Testis (tissue), 3 donors: ENCODE results near the gene GCN1. TPM values are rescaled to one million over a fixed set of nuclear protein-coding genes. Genes with fewer than 3 reads are reported as not detected.

ENCODE experiments used
- DNase-seq: peaks from one replicate; pipeline ENCODE4 v3.0.0-alpha.2; 2019
- H3K27ac ChIP-seq, 2 donors: fragments of 200-600 bp; sonication (generic); one replicate each; pipeline ENCODE4 v1.5.1; 2019
- H3K27me3 ChIP-seq: fragments of 200-600 bp; sonication (generic); one replicate; pipeline ENCODE4 v1.5.1; 2019
- H3K36me3 ChIP-seq: fragments of 200-600 bp; sonication (generic); one replicate; pipeline ENCODE4 v1.5.1; 2017; ENCODE audit warnings: low read depth; ENCODE audit errors: missing control alignments
- H3K4me1 ChIP-seq: fragments of 200-600 bp; sonication (generic); one replicate; pipeline ENCODE4 v1.5.1; 2019
- H3K4me3 ChIP-seq, 2 donors: fragments of 200-600 bp; sonication (generic); one replicate each; pipeline ENCODE4 v1.5.1; 2017 to 2019
- H3K9me3 ChIP-seq: fragments of 200-600 bp; sonication (generic); one replicate; pipeline ENCODE4 v1.5.1; 2017
- CTCF ChIP-seq, 3 experiments: fragments of 450-650 bp in 2 of 3; fragments of 200-600 bp in 1 of 3; sonication (generic) in 1 of 3; IDR thresholded peaks; one replicate each; pipeline ENCODE4 v1.5.1; 2016 to 2019; ENCODE audit warnings: antibody characterized with exemption in 3 of 3, mild to moderate bottlenecking in 2 of 3, moderate library complexity in 1 of 3
- POLR2A ChIP-seq: fragments of 450-650 bp; IDR thresholded peaks from one replicate; pipeline ENCODE4 v1.6.1; 2017; ENCODE audit warnings: antibody characterized with exemption, mild to moderate bottlenecking, moderate library complexity
- WGBS, 2 donors: methylation state at CpG; one replicate each; pipeline ENCODE4 v1.1.5; 2018; 5-methylcytosine and 5-hydroxymethylcytosine counted together
- intact Hi-C: fragments of 100-400 bp; cut with DNase I; formaldehyde crosslinking; loops from one replicate; pipeline ENCODE4 v1.15.1; 2023; ENCODE audit warnings: low total_unique reads
- polyA plus RNA-seq: library from polyadenylated mRNA; stranded (reverse); fragments of 350-450 nt; fragmentation: Illumina TruSeq; extraction: RNeasy Lipid Tissue Mini Kit (QIAGEN cat#74804); gene quantifications from one replicate; pipeline ENCODE4 v1.2.3, GENCODE V29; 2014; ENCODE audit warnings: low read depth, low replicate concordance; ENCODE audit not compliant: insufficient read depth
- total RNA-seq, 2 donors: library from RNA; depleted of rRNA; stranded (reverse); fragments of >200 nt; gene quantifications; one replicate each; pipeline ENCODE4 v1.2.3, GENCODE V29; 2016

Gene GCN1
- total and polyA plus RNA-seq, 3 donors from 2014 or later, result 66.3 to 164 (median 104) TPM

- Histone ChIP-seq H3K27ac (peak within 1 kb of the TSS; percentile 79 to 91), H3K36me3 (no peaks in the 10 kb centered on the region), H3K27me3 (no peaks in the 10 kb centered on the region), H3K9me3 (no peaks in the 10 kb centered on the region), H3K4me3 (peak within 1 kb of the TSS; percentile 70 to 74), H3K4me1 (peaks cover 29% of the 10 kb centered on the region)
- intact Hi-C loops, result no loop called here
- DNase-seq, result no peak
- 1% methylated on average over 21 of the region's 50 CpGs; no CpG with 5 or more reads in 1 of the 2 donors for WGBS, 2 donors
- TF ChIP-seq POLR2A (no peak), CTCF (IDR thresholded peaks at IDR 0.05) (no peak)
Measured at GRCh38 chr12:120116441-120116791, 78.1 kb downstream of the GCN1 start, which contains the start of gene RAB35. Gene RAB35 (minus strand): TSS chr12:120116753. CDS start chr12:120116650, 103 bp downstream.

GRCh38 chr12:120115692-120116440 lies 78.6 kb downstream of the GCN1 start:
- Histone ChIP-seq H3K4me3 (peak overlapping the region; percentile 70 to 74), H3K36me3 (no peaks in the 10 kb centered on the region), H3K9me3 (no peaks in the 10 kb centered on the region), H3K27ac (peak overlapping the region in 1 of 2 donors; percentile 48), H3K4me1 (peaks cover 29% of the 10 kb centered on the region), H3K27me3 (no peaks in the 10 kb centered on the region)
- WGBS, 2 donors, result 18 to 25% methylated on average over 10 to 22 of the region's 31 CpGs
- TF ChIP-seq POLR2A, result no peak
- no peak for TF ChIP-seq CTCF (IDR thresholded peaks at IDR 0.05)
- peak; percentile 38 for DNase-seq
- intact Hi-C loops, result no loop called here

GRCh38 chr12:120115066-120115465 lies 79.4 kb downstream of the GCN1 start:
- H3K36me3 ChIP-seq, result no peaks in the 10 kb centered on the region
- intact Hi-C loops, result no loop called here
- H3K9me3 ChIP-seq, result no peaks in the 10 kb centered on the region
- TF ChIP-seq CTCF (IDR thresholded peaks at IDR 0.05) (no peak), POLR2A (no peak)
- H3K4me3 ChIP-seq, result no peak overlapping the region
- H3K27ac ChIP-seq, result no peak overlapping the region
- peaks cover 29% of the 10 kb centered on the region for H3K4me1 ChIP-seq
- 74 to 78% methylated on average over 3 of the region's 3 CpGs for WGBS, 2 donors
- no peaks in the 10 kb centered on the region for H3K27me3 ChIP-seq
- DNase-seq, result no peak

- Histone ChIP-seq H3K27me3 (no peaks in the 10 kb centered on the region), H3K4me3 (no peak overlapping the region), H3K9me3 (no peaks in the 10 kb centered on the region), H3K4me1 (peaks cover 12% of the 10 kb centered on the region), H3K27ac (no peak overlapping the region), H3K36me3 (no peaks in the 10 kb centered on the region)
- 74 to 76% methylated on average over 22 to 26 of the region's 26 CpGs for WGBS, 2 donors
- TF ChIP-seq POLR2A (no peak), CTCF (IDR thresholded peaks at IDR 0.05) (no peak)
- peak; percentile 43 for DNase-seq
- intact Hi-C loops, result no loop called here
Measured at GRCh38 chr12:120110550-120111501, 83.7 kb downstream of the GCN1 start.
